Umbilical cord (tissue), 2 donors: Measurements from ENCODE around the gene NDST1. TPM values are rescaled to one million over a fixed set of nuclear protein-coding genes. Genes with fewer than 3 reads are reported as not detected.

Source experiments
- DNase-seq: peaks from one replicate; pipeline ENCODE4 v3.0.0-alpha.2; 2015; ENCODE audit warnings: low spot score
- total RNA-seq: library from RNA; depleted of rRNA; stranded (reverse); fragments of >200 nt; gene quantifications from one replicate; pipeline ENCODE4 v1.2.3, GENCODE V29; 2014; ENCODE audit warnings: low replicate concordance; ENCODE audit not compliant: insufficient read depth

The NDST1 gene
- total RNA-seq, 1 donor from 2014 or later: 47.4 TPM

GRCh38 chr5:150587856-150588595 is 80.1 kb downstream of the NDST1 start:
- DNase-seq: peak; percentile 31

- no peak for DNase-seq
Observed at GRCh38 chr5:150588596-150588890, 80.6 kb downstream of the NDST1 start.

GRCh38 chr5:150589862-150590601 is 82.1 kb downstream of the NDST1 start:
- DNase-seq: peak; percentile 95

GRCh38 chr5:150590979-150591695 is 83.2 kb downstream of the NDST1 start:
- DNase-seq: peak; percentile 89

- peak; percentile 66 for DNase-seq
Observed at GRCh38 chr5:150593593-150593992, 85.7 kb downstream of the NDST1 start.

- peak; percentile 55 for DNase-seq
Observed at GRCh38 chr5:150593996-150594395, 86.1 kb downstream of the NDST1 start.

- peak; percentile 83 for DNase-seq
Observed at GRCh38 chr5:150595466-150596031, 87.6 kb downstream of the NDST1 start.

GRCh38 chr5:150596313-150596712 is 88.4 kb downstream of the NDST1 start:
- no peak for DNase-seq

GRCh38 chr5:150596826-150597225 is 88.9 kb downstream of the NDST1 start:
- DNase-seq: no peak

- no peak for DNase-seq
Observed at GRCh38 chr5:150598006-150598405, 90.1 kb downstream of the NDST1 start.

- no peak for DNase-seq
Observed at GRCh38 chr5:150598821-150599273, 90.9 kb downstream of the NDST1 start.

- no peak for DNase-seq
Observed at GRCh38 chr5:150599281-150599680, 91.3 kb downstream of the NDST1 start.

GRCh38 chr5:150599917-150600511 is 92.1 kb downstream of the NDST1 start:
- DNase-seq: peak; percentile 88

- no peak for DNase-seq
Observed at GRCh38 chr5:150600616-150601490, 92.9 kb downstream of the NDST1 start.

GRCh38 chr5:150601491-150602345 is 93.8 kb downstream of the NDST1 start:
- no peak for DNase-seq

- DNase-seq: no peak
Observed at GRCh38 chr5:150603052-150603451, 95.1 kb downstream of the NDST1 start.

GRCh38 chr5:150603491-150603890 is 95.6 kb downstream of the NDST1 start:
- DNase-seq: no peak

- no peak for DNase-seq
Observed at GRCh38 chr5:150604010-150604409, 96.1 kb downstream of the NDST1 start.

- DNase-seq: no peak
Observed at GRCh38 chr5:150604894-150605440, 97.0 kb downstream of the NDST1 start.
